Gastroesophageal sphincter (tissue), 3 donors: ENCODE measurements around the gene RBM28.

Experiments used
- CTCF ChIP-seq, 4 experiments: fragments of 200-600 bp in 2 of 4; fragments of 450-650 bp in 2 of 4; sonication (generic) in 1 of 4; IDR thresholded peaks; one replicate each; pipeline ENCODE4 v1.5.1; 2017 to 2019; ENCODE audit warnings: antibody characterized with exemption in 4 of 4, mild to moderate bottlenecking in 2 of 4, moderate library complexity in 2 of 4
- EP300 ChIP-seq: sonication (generic); formaldehyde crosslinking; IDR thresholded peaks from one replicate; pipeline ENCODE4 v1.6.1; 2017; ENCODE audit warnings: antibody characterized with exemption, mild to moderate bottlenecking
- POLR2A ChIP-seq, 2 donors: fragments of 450-650 bp; IDR thresholded peaks; one replicate each; pipeline ENCODE4 v1.6.1; 2017; ENCODE audit warnings: antibody characterized with exemption in 2 of 2, mild to moderate bottlenecking in 2 of 2, moderate library complexity in 1 of 2
- POLR2AphosphoS5 ChIP-seq: sonication (generic); formaldehyde crosslinking; IDR thresholded peaks from one replicate; pipeline ENCODE4 v1.6.1; 2017; ENCODE audit warnings: antibody characterized with exemption

GRCh38 chr7:128324368-128324680 is 19.4 kb downstream of the RBM28 start:
- TF ChIP-seq POLR2A (IDR thresholded peaks at IDR 0.05) (no peak), CTCF (IDR thresholded peaks at IDR 0.05) (no peak), EP300 (no peak), POLR2AphosphoS5 (no peak)
